Measurements from ENCODE around the gene SPTA1.

Gene SPTA1

GRCh38 chr1:158681606-158682005 lies 4.9 kb downstream of the SPTA1 start:
- DNase-seq, result no peak

DNA sequence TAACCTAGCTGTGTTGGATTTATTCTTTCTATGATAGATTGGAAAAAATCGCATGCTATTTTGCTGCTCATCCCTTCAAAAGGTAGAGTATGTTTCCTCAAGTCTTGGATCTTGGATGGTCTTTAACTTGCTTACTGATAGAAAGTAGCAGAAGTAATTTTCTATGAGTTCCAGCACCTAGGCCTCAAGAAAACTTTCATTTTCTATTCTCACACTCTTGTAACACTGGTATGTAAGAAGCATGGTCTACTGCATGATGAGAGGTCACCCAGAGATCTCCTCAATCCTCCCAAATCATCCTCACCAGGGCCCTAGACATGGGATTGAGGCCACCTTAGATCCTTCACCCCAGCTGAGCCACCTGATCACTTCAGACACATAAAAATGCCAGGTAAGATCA lies 7.2 kb downstream of the SPTA1 start:
- DNase-seq, result no peak

DNA sequence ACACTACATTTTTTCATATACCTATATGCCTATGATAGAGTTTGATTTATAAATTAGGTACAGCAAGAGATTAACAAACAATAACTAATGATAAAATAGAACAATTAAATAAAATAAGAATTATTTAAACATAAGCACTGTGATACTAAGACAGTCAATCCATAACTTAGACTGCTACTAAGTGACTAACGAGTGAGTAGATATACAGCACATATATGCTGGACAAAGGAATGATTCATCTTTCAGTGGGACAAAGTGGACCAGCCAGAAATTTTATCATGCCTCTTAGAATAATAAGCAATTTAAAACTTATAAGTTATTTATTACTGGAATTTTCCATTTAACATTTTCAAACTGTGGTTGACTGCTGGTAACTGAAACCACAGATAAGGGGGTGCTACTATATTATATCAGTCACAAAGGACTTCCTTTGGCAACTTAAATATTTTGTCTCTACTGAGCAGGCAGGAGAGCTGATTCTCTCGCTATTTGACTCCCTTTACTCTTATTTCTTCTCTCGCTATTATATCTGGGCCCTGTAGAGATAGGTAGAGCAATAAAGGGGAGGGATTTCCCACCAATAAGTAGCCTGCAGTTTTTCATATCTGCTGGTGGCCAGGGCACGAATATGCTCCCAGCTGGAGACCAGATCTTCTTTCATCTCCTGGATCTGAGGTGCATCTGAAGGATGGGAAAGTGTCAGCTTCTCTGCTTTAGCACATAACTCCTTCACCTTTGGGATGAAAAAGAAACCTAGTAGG lies 10.8 kb downstream of the SPTA1 start:
- DNase-seq, result no peak

DNA sequence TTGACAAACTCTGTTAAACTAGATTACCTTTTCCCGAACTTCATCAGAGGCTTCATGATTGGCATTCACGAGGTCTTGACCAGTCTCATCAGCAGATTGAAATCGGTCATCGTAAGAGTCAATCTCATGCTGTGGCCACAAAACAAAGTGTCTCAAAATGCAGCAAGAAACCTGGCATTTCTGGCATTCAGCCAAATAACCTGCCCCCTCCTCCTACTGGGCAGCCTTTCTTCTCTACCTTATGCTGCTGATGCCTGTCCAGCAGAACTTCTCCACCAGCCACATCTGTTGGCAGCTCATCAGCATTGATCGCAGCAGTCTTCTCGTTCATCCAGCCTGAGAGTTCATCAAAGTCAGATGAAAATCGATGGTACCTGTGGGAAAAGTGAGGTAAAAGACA lies 12.2 kb downstream of the SPTA1 start:
- DNase-seq, result no peak

DNA sequence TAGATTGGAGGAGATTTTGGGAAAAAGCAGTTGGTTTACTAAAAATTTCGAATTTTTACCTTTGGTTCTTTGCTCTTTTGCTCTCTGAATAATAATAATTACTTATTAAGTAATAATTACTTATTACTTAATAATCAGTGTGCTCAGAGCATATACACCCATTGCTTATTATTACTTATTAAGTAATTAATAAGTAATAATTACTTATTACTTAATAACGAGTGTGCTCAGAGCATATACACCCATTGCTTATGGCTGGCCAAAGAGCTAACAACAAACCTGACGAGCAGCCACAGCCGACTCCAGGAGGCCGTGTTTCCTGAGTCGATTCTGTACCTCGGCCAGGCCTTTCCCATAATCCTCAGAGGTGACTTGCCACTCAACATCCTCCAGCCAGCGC lies 20.5 kb downstream of the SPTA1 start:
- DNase-seq, result no peak

- no peak for DNase-seq
Observed at GRCh38 chr1:158654571-158654970, 31.9 kb downstream of the SPTA1 start.

GRCh38 chr1:158654086-158654485 lies 32.4 kb downstream of the SPTA1 start:
- no peak for DNase-seq

- no peak for DNase-seq
Observed at GRCh38 chr1:158652721-158653334, 33.7 kb downstream of the SPTA1 start.

DNA sequence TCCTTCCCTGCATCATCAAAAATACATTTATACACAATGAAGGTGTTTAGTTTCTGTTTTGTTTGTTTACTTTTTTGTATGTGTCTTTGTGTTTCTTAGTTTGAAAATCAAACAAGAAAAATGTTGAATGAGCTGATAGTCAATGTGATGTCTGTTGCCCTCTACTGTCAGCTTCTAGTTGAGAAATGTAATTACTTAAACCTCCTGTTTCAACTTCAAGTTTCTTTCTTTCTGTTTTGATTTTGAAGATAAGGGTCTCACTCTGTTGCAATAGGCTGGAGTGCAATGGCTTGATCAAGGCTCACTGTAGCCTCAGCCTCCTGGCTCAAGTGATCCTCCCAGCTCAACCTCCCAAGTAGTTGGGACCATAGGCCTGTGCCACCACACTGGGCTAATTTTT lies 37.5 kb downstream of the SPTA1 start:
- DNase-seq, result no peak

DNA sequence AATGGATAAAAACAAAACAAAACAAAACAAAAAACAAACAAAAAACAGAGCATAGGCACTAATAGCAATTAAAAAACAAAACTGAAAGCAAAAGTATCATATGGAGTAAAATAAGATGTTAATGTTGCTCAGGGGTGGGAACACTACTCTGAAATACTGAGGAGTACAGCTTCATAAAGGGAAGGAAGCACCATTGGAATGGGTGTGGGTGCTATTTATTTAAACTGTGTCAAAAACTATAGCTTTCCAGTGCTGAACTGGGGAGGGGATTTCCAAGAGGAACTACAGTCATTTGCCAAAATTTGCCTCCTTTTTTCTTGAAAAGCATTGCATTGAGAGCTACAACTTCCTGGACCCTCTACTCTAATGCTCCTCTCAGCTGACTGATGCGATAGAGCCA lies 40.0 kb downstream of the SPTA1 start:
- DNase-seq, result no peak

DNA sequence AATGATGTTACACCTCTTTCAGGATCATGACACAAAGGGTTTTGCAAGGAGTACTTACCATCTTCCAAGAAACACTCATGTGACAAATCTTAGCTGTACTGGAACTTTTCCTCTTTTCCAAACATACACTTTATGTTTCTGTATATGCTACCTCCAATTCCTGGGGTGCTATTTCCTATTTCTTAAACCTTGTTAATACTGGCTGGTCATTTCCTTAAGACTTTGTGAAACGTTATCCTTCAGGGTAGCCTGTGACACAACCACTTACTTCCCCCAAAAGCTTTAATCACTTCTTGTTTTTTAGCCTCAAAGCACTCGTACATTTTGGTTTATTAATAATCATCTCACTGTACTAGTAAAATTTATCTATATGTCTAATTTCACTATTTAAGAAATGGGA lies 42.1 kb downstream of the SPTA1 start:
- no peak for DNase-seq

GRCh38 chr1:158638904-158639303 lies 47.6 kb downstream of the SPTA1 start:
- DNase-seq, result no peak

- no peak for DNase-seq
Observed at GRCh38 chr1:158638146-158638545, 48.4 kb downstream of the SPTA1 start.

DNA sequence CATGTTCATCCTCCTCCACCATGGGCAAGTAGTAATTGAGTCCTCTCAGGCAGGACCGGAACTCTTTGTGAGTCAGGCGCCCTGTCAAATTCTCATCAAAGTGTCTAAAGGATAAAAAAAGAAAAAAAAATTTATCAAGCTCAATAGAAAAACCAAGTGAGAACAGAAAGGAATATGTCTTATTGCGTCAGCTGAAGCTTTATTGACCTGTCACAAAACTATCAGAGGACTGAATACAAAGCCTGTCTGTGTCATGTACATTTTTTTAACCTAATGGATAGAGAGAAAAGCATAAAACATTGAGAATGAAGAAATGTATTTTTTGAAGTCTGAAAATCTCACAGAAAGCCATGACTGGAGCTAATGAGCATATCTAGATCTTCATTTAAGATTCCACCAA lies 72.8 kb downstream of the SPTA1 start:
- DNase-seq, result no peak

- no peak for DNase-seq
Observed at GRCh38 chr1:158611916-158612315, 74.6 kb downstream of the SPTA1 start.

GRCh38 chr1:158607296-158607695 lies 79.2 kb downstream of the SPTA1 start:
- no peak for DNase-seq

DNA sequence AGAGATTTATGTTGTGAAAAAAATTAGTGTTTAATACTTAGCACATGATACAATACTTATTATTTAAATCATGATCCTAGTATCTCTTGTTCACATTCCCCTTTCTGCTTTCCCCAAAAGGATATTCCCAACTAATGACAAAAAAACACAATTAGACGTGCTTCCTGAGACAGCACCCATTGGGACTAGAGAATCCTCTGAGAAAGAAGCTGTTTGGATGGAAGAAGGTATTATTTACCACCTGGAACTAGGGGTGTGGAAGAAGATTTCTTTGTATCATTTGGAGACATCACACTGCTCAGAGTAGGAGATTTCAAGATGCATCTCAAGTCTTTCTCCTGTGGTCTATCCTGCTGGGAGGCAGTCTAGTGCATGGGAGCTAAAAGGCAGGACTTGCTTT lies 81.5 kb downstream of the SPTA1 start, which contains the start of gene OR10Z1:
OR10Z1 (plus strand) TSS at position 301 of the 400 bp plus-strand sequence. CDS start 1,171 bp downstream, outside the sequence.
- no peak for DNase-seq

DNA sequence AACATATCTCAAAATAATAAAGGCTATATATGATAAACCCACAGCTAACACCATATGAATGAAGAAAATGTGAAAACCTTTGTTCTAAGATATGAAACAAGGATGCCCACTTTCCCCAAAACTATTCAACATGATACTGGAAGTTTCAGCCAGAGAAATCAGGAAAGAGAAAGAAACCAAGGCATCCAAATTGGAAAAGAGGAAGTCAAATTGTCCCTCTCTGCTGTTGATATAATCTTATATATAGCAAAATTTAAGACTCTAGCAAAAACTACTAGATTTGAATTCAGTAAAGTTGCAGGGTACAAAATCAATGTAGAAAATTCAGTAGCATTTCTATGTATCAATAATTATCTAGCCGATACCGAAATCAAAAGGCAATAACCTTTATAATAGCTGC lies 85.8 kb downstream of the SPTA1 start:
- DNase-seq, result no peak

DNA sequence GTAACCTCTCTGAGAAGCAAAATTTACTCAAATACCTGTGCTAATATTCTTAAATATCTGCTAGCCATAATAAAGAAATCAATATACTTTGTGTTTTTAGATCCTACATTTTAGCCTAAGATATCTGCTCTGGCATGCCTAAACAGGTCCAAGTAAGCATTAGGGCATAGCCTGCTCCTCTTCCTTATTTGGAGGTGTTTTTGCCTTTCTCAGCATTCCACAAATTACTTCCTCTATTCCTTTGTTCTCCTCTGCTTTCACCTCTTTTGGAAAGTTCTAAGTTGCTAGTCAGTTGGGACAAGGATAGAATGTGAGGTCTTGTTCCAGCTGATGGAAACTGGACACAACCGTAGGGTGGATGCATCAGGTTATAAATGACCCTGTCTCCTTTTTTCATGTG lies 99.6 kb downstream of the SPTA1 start:
- no peak for DNase-seq

DNA sequence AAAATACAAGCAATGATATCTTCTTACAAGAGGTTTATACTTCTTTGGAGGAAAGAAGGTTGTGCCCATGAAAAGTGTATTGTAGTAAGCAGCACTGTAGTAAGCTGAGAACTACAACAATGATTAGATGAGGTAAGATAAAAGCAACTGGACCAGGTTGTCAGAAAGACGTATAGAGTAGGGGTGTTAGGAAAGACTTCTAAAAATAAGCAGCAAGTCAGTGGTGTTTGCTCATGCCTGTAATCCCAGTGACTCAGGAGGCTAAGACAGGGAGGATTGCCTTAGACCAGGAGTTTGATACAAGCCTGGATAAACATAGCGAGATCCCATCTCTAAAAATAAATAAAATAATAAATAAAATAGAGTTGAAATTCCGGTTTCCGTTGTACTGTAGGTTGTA lies 102.6 kb downstream of the SPTA1 start:
- no peak for DNase-seq

GRCh38 chr1:158579733-158580132 lies 106.8 kb downstream of the SPTA1 start, which contains the start of gene OR10X1:
TSS of gene OR10X1 (minus strand) at chr1:158579899. CDS start at chr1:158579899, 0 bp downstream.
- DNase-seq, result no peak

- no peak for DNase-seq
Observed at GRCh38 chr1:158577561-158577960, 109.0 kb downstream of the SPTA1 start.

DNA sequence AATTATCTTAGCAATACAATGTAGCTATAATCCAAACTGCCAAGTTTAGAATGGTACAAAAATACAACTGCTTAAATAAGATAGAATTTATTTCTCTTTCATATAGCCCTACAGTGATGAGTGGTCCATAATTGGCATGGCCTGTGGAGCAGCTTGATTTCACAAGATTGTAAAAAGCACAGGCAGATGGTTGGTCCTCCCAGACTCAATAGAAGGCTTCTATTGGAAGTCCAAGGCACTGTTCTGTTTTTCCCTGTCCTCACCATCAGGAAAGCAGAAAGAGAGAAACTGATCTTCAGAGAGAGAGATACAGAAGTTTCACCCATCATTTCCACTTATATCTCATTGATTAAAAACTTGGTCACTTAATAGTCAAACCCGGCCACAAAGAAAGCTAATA lies 114.3 kb downstream of the SPTA1 start:
- DNase-seq, result no peak

GRCh38 chr1:158570480-158570879 lies 116.0 kb downstream of the SPTA1 start, which contains the start of gene OR6P1:
TSS of gene OR6P1 (minus strand) at chr1:158570580. CDS start at chr1:158563604, 6,976 bp downstream.
- DNase-seq, result no peak

DNA sequence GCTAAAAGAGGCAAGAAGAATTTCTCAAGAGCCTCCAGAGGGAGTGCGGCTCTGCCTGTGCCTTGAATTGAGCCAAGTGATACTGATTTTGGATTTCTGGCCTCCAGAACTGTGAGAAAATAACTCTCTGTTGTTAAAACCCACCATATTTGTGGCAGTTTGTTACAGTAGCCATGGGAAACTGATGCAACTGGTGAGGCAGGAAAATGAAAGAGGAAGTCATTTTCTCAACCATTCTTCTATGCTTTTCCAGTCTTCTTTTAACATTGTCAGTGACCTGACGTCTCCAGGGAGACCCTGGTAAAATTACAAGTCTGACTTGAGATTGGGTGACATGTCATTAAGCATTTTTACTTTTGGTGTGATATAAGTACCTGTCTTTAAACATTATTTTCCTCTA lies 121.9 kb downstream of the SPTA1 start:
- DNase-seq, result no peak

Measured in activated CD8-positive, alpha-beta memory T cell treated with anti-CD3 and anti-CD28 coated beads, Interleukin-2, amount 50 U/mL, for 48 hours (primary cell).